ENCODE data around the gene LRRC8B. TPM values are rescaled to one million over a fixed set of nuclear protein-coding genes. Genes with fewer than 3 reads are reported as not detected.
A peak's percentile ranks its signal among the peaks of the same experiment; 100 is the strongest.
"Not testable (repeated sequence)": the region's sequence is repeated elsewhere in the genome, so short reads cannot be mapped to it uniquely, and the experiment has no call there.

LRRC8B gene
- total RNA-seq, 4 donors from 2014 or later = 27.1 to 48.0 (median 35.1) TPM

DNA sequence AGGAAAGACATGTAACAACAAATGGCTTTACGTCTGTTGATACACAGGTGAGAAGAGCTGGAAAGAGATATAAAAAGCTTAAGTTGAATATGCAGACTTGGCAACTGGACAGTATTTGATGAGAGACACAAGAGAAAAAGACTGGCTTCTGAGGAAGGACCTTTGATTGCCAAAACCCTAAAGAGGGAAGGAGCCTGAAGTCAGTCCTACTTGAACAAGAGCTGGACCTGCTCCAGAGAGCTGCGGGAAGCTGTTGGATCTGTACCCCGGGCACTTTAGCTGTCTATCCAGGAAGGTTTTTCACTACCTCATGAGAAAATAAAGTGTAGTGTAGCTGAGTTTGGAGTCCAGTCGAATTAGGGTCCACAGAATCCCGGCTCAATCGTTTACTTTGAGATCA, 25.3 kb upstream of the LRRC8B start:
- no peaks in the 10 kb centered on the region for H3K36me3 ChIP-seq
- TF ChIP-seq EP300 (IDR thresholded peaks at IDR 0.05) (no peak), POLR2A (IDR thresholded peaks at IDR 0.05) (no peak)
- TF ChIP-seq, protein P1, sequence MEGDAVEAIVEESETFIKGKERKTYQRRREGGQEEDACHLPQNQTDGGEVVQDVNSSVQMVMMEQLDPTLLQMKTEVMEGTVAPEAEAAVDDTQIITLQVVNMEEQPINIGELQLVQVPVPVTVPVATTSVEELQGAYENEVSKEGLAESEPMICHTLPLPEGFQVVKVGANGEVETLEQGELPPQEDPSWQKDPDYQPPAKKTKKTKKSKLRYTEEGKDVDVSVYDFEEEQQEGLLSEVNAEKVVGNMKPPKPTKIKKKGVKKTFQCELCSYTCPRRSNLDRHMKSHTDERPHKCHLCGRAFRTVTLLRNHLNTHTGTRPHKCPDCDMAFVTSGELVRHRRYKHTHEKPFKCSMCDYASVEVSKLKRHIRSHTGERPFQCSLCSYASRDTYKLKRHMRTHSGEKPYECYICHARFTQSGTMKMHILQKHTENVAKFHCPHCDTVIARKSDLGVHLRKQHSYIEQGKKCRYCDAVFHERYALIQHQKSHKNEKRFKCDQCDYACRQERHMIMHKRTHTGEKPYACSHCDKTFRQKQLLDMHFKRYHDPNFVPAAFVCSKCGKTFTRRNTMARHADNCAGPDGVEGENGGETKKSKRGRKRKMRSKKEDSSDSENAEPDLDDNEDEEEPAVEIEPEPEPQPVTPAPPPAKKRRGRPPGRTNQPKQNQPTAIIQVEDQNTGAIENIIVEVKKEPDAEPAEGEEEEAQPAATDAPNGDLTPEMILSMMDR (IDR thresholded peaks at IDR 0.05) = no peak
- 54 to 60% methylated on average over 6 of the region's 6 CpGs for WGBS, 2 donors
- no peaks in the 10 kb centered on the region for H3K9me3 ChIP-seq
- H3K4me1 ChIP-seq = peaks cover 0 to 20% (median 0%) of the 10 kb centered on the region in 4 donors
- peak overlapping the region in 1 of 4 donors; percentile 2 for H3K27ac ChIP-seq
- no peak for DNase-seq (ENCODE audit: low spot score in 2 of 2)
- H3K27me3 ChIP-seq = no peaks in the 10 kb centered on the region
- H3K4me3 ChIP-seq = no peak overlapping the region

DNA sequence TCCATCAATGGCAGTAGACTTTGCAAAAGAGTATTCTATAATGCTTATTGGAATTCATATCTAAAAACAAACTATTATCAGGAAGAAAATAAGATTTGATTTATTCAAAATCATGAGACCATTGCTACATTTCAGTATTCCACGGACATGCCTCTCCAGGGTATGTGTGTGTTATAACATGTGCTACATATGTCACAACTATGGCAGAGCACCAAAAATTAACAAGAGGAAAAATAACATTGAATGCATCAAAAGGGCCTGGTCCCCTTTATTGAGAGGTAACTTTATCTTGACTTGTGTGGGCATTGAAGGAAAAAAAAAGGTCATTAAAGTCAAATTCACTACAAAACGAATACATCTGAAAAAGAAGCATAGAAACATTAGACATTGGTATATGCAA, 22.6 kb upstream of the LRRC8B start:
- H3K36me3 ChIP-seq = no peaks in the 10 kb centered on the region
- H3K27ac ChIP-seq = no peak overlapping the region
- no peaks in the 10 kb centered on the region for H3K9me3 ChIP-seq
- H3K4me1 ChIP-seq = peaks cover 0 to 20% (median 0%) of the 10 kb centered on the region in 4 donors
- WGBS, 2 donors = 49 to 69% methylated on average over 2 of the region's 2 CpGs
- no peaks in the 10 kb centered on the region for H3K27me3 ChIP-seq
- no peak for DNase-seq (ENCODE audit: low spot score in 2 of 2)
- H3K4me3 ChIP-seq = no peak overlapping the region
- TF ChIP-seq, protein P1 (IDR thresholded peaks at IDR 0.05) = no peak
- no peak for TF ChIP-seq POLR2A (IDR thresholded peaks at IDR 0.05)
- no peak for TF ChIP-seq EP300 (IDR thresholded peaks at IDR 0.05)

DNA sequence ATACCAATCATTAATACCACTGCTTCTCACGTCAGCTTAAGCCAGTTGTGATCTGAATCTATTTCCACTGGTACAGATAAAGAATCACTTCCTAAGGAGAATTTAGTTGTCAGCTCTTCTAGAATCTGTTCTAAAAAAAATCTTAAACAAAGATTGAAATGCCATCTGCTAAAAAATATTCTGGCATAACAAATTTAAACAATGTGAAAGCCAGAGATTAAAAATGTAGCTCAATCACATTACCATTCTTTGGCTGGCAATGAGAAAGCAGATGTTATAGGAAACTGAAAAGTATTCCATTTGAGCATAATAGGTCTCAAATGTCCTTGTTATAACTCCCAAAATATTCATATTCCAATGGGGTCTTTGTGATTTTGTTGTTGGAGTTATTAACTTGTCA, 21.7 kb upstream of the LRRC8B start:
- WGBS, 2 donors = 76 to 77% methylated on average over 1 of the region's 1 CpG
- Histone ChIP-seq H3K4me1 (peaks cover 0 to 13% (median 0%) of the 10 kb centered on the region in 4 donors), H3K27me3 (no peaks in the 10 kb centered on the region), H3K27ac (no peak overlapping the region), H3K9me3 (no peaks in the 10 kb centered on the region), H3K36me3 (no peaks in the 10 kb centered on the region), H3K4me3 (no peak overlapping the region)
- TF ChIP-seq POLR2A (IDR thresholded peaks at IDR 0.05) (no peak), EP300 (IDR thresholded peaks at IDR 0.05) (no peak)
- TF ChIP-seq, protein P1 (IDR thresholded peaks at IDR 0.05) = no peak
- no peak for DNase-seq (ENCODE audit: low spot score in 2 of 2)

DNA sequence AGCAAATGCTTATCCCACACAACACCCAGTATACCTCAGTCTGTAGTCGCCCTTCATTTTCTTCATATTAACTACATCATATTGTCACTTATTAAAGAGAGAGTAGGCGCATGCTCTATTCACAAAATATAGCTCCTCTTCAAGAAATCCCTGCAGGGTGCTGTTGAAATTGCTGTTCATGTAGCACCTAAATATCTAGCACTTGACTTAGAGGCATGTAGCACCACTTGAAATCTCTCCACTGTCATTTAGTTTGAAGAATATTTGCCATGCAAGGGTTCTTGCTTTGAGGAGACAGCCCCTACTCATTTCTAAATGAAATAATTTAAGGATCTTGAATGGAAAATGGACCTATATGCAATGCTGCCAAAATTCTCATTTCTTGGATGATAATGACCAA, 20.9 kb upstream of the LRRC8B start:
- H3K36me3 ChIP-seq = no peaks in the 10 kb centered on the region
- peaks cover 0 to 3% (median 0%) of the 10 kb centered on the region in 4 donors for H3K9me3 ChIP-seq
- no peak overlapping the region for H3K4me3 ChIP-seq
- 74 to 87% methylated on average over 2 of the region's 2 CpGs for WGBS, 2 donors
- TF ChIP-seq, protein P1 (IDR thresholded peaks at IDR 0.05) = no peak
- TF ChIP-seq EP300 (IDR thresholded peaks at IDR 0.05) (no peak), POLR2A (IDR thresholded peaks at IDR 0.05) (no peak)
- H3K4me1 ChIP-seq = peaks cover 0 to 12% (median 0%) of the 10 kb centered on the region in 4 donors
- no peak for DNase-seq (ENCODE audit: low spot score in 2 of 2)
- H3K27me3 ChIP-seq = no peaks in the 10 kb centered on the region
- H3K27ac ChIP-seq = no peak overlapping the region

DNA sequence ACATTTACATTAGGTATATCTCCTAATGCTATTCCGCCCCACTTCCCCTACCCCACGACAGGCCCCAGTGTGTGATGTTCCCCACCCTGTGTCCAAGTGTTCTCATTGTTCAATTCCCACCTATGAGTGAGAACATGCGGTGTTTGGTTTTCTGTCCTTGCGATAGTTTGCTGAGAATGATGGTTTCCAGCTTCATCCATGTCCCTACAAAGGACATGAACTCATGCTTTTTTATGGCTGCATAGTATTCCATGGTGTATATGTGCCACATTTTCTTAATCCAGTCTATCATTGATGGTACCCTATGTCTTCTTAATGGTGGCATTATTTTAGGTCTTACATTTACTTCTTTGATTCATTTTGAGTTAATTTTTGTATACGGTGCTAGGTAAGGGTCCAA, 14.6 kb upstream of the LRRC8B start:
- H3K27me3 ChIP-seq; H3K27ac ChIP-seq; H3K36me3 ChIP-seq; H3K9me3 ChIP-seq; H3K4me3 ChIP-seq; H3K4me1 ChIP-seq; DNase-seq (ENCODE audit: low spot score in 2 of 2): not testable (repeated sequence)
- 91 to 95% methylated on average over 5 of the region's 5 CpGs for WGBS, 2 donors
